Activated CD8-positive, alpha-beta memory T cell treated with anti-CD3 and anti-CD28 coated beads for 48 hours (primary cell): ENCODE measurements around the gene MLH1.
"Not testable (repeated sequence)": the region's sequence is repeated elsewhere in the genome, so short reads cannot be mapped to it uniquely, and the experiment has no call there.

ENCODE experiments used
- DNase-seq, 3 experiments: peaks; one replicate each; pipeline ENCODE4 v3.0.0-alpha.2; 2020; ENCODE audit warnings: low read depth in 2 of 3, low spot score in 2 of 3

The MLH1 gene

GRCh38 chr3:36993326-36994283 lies at the start of gene MLH1:
TSS of gene MLH1 (plus strand) at chr3:36993518. CDS start at chr3:36993548, 30 bp downstream.
- DNase-seq = peak; percentile 89 to 92 (median 90)

GRCh38 chr3:36943601-36944000 lies 49.7 kb upstream of the MLH1 start:
- no peak for DNase-seq

- DNase-seq = peak in 2 of 3 experiments; percentile 5 to 35
Observed at GRCh38 chr3:36944012-36944640, 49.2 kb upstream of the MLH1 start.

GRCh38 chr3:36944641-36945270 lies 48.6 kb upstream of the MLH1 start, which contains the start of gene TRANK1:
TSS of gene TRANK1 (minus strand) at chr3:36945054. CDS start at chr3:36944809, 245 bp downstream.
- peak; percentile 45 to 66 (median 46) for DNase-seq

GRCh38 chr3:36945333-36945980 lies 47.9 kb upstream of the MLH1 start:
- DNase-seq = no peak

- DNase-seq = not testable (repeated sequence)
Observed at GRCh38 chr3:36947814-36948213, 45.5 kb upstream of the MLH1 start.

GRCh38 chr3:36954452-36955134 lies 38.7 kb upstream of the MLH1 start:
- no peak for DNase-seq

GRCh38 chr3:36956155-36956554 lies 37.2 kb upstream of the MLH1 start:
- DNase-seq = no peak

- no peak for DNase-seq
Observed at GRCh38 chr3:36957063-36957462, 36.3 kb upstream of the MLH1 start.

- DNase-seq = no peak
Observed at GRCh38 chr3:36957862-36958686, 35.2 kb upstream of the MLH1 start.

- no peak for DNase-seq
Observed at GRCh38 chr3:36959821-36960220, 33.5 kb upstream of the MLH1 start.

- DNase-seq = no peak
Observed at GRCh38 chr3:36960502-36960901, 32.8 kb upstream of the MLH1 start.

- not testable (repeated sequence) for DNase-seq
Observed at GRCh38 chr3:36963008-36963407, 30.3 kb upstream of the MLH1 start.

GRCh38 chr3:36964331-36964730 lies 29.0 kb upstream of the MLH1 start:
- DNase-seq = no peak

- DNase-seq = no peak
Observed at GRCh38 chr3:36964817-36965216, 28.5 kb upstream of the MLH1 start.

GRCh38 chr3:36965440-36965839 lies 27.9 kb upstream of the MLH1 start:
- DNase-seq = no peak

- no peak for DNase-seq
Observed at GRCh38 chr3:36969085-36969484, 24.2 kb upstream of the MLH1 start.

GRCh38 chr3:36969540-36970432 lies 23.5 kb upstream of the MLH1 start:
- DNase-seq = peak in 1 of 3 experiments; percentile 27

GRCh38 chr3:36972163-36972562 lies 21.2 kb upstream of the MLH1 start:
- DNase-seq = no peak
